ENCODE results near the gene TXNDC16. TPM values are rescaled to one million over a fixed set of nuclear protein-coding genes. Genes with fewer than 3 reads are reported as not detected.

The TXNDC16 gene
- total RNA-seq, 2 experiments from 2014 or later, result 5.7 to 6.8 TPM

DNA sequence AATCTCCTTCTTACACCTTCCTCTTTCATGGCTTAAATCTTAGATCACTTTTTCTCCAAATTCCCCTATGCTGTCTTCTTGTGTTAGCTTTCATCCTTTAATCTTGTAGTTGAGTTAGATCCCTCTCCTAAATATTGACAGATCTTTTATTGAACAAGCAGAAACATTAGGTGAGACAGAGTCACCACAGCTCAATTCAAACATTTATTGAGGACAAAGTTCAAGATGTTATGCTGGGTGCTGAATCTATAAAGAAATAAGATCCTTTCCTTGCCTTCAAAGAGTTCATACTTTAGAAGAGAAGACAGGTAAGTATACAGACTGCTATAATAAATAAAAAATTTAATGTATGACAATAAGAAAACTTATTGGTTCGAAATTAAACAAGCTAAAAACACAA, 109.7 kb downstream of the TXNDC16 start:
- TF ChIP-seq, protein P1, sequence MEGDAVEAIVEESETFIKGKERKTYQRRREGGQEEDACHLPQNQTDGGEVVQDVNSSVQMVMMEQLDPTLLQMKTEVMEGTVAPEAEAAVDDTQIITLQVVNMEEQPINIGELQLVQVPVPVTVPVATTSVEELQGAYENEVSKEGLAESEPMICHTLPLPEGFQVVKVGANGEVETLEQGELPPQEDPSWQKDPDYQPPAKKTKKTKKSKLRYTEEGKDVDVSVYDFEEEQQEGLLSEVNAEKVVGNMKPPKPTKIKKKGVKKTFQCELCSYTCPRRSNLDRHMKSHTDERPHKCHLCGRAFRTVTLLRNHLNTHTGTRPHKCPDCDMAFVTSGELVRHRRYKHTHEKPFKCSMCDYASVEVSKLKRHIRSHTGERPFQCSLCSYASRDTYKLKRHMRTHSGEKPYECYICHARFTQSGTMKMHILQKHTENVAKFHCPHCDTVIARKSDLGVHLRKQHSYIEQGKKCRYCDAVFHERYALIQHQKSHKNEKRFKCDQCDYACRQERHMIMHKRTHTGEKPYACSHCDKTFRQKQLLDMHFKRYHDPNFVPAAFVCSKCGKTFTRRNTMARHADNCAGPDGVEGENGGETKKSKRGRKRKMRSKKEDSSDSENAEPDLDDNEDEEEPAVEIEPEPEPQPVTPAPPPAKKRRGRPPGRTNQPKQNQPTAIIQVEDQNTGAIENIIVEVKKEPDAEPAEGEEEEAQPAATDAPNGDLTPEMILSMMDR (IDR thresholded peaks at IDR 0.05), result no peak

DNA sequence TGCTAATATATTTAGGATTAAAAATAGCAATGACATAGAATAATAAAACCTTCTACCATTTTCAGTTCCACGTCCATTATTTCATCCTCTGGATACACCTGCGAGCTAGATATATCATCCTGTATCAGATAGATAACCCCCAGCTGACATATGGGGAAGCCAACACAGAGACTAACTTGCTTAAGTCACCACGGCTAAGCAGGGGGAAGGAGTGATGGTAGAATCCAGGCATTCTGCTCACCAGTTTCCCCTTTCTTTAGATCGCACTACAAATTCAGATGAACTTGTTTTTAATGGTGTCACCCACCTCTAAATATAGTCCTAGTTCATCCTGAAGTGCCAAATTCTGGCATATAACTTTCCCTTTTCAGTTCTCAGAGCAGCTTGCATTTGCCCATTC, 110.1 kb downstream of the TXNDC16 start:
- CTCF ChIA-PET, result interaction anchor here (0.6 kb wide), 1 partner anchor 144 kb away, joined by 3 read pairs; no protein-coding TSS in a partner anchor
- POLR2A ChIA-PET, result interaction anchor here (0.6 kb wide), 1 partner anchor 126 kb away, joined by 3 read pairs; no protein-coding TSS in a partner anchor

More for the DNA sequence above, 109.7 kb downstream of the TXNDC16 start:
- ATAC-seq, result no peak
- intact Hi-C loops (cut with micrococcal nuclease), result no loop called here
- DNase-seq, result no peak
- H3K4me1 Mint-ChIP-seq (ENCODE audit: low read depth), result no peaks in the 10 kb centered on the region
- H3K36me3 Mint-ChIP-seq (ENCODE audit: low read depth), result peaks cover 16% of the 10 kb centered on the region
- POLR2A ChIA-PET, result interaction anchor here (0.6 kb wide), 1 partner anchor 126 kb away, joined by 3 read pairs; no protein-coding TSS in a partner anchor
- H3K4me3 Mint-ChIP-seq, result no peak overlapping the region
- CTCF ChIA-PET, result interaction anchor here (0.6 kb wide), 1 partner anchor 144 kb away, joined by 3 read pairs; no protein-coding TSS in a partner anchor
- no peak overlapping the region for H3K27ac Mint-ChIP-seq
- H3K27me3 Mint-ChIP-seq, result no peaks in the 10 kb centered on the region
- peaks cover 2% of the 10 kb centered on the region for H3K9me3 Mint-ChIP-seq

DNA sequence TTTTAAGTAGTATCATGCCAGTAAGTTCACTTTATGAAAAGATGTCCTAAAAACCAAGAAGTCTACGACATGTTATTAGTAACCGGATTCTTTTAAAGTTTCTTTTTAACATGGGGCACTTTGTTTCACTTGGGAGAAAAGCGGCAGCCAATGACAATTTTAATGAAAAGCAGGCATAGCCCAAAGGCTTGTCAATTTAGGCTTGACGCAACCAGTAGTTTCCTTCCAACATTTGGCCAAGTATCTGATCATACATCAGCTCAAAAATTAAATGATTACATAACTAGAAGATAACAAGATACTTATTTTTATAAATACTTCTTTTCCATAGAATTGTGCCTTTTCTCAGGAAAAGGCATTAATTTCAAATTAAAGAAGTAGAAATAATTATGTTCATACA, 112.8 kb downstream of the TXNDC16 start:
- DNase-seq (no peak), ATAC-seq (no peak)
- Mint-ChIP-seq H3K36me3 (ENCODE audit: low read depth) (peaks cover 9% of the 10 kb centered on the region), H3K9me3 (no peaks in the 10 kb centered on the region), H3K4me3 (no peak overlapping the region), H3K27ac (no peak overlapping the region), H3K27me3 (no peaks in the 10 kb centered on the region), H3K4me1 (ENCODE audit: low read depth) (no peaks in the 10 kb centered on the region)
- TF ChIP-seq, protein P1 (IDR thresholded peaks at IDR 0.05), result no peak
- intact Hi-C loops (cut with micrococcal nuclease), result no loop called here
- ChIA-PET CTCF (no interaction called here), POLR2A (no interaction called here)

More for the DNA sequence above, 110.1 kb downstream of the TXNDC16 start:
- no peaks in the 10 kb centered on the region for H3K9me3 Mint-ChIP-seq
- peaks cover 13% of the 10 kb centered on the region for H3K36me3 Mint-ChIP-seq (ENCODE audit: low read depth)
- H3K4me3 Mint-ChIP-seq, result no peak overlapping the region
- TF ChIP-seq, protein P1 (IDR thresholded peaks at IDR 0.05), result no peak
- DNase-seq (no peak), ATAC-seq (no peak)
- H3K4me1 Mint-ChIP-seq (ENCODE audit: low read depth), result no peaks in the 10 kb centered on the region
- no peaks in the 10 kb centered on the region for H3K27me3 Mint-ChIP-seq
- no peak overlapping the region for H3K27ac Mint-ChIP-seq
- intact Hi-C loops (cut with micrococcal nuclease), result no loop called here

DNA sequence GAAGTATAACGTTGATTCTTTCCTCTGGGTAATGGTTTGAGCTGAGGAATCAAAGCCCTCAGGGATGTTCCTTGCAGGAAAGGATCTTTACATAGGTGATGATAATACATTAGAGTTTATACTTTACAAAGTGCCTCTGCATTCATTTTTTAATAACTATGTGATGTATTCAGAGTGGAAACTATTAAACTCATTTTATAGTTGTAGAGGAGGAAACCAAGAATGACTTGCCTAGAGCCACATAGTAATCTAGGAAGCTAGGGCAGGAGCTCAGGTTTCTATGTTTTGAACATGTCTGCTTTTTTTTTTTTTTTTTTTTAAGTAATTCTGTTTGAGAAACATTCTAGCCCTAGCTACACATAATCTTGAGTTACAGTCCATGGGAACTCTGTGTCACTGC, 117.3 kb downstream of the TXNDC16 start:
- POLR2A ChIA-PET, result no interaction called here
- no peak overlapping the region for H3K4me3 Mint-ChIP-seq
- intact Hi-C loops (cut with micrococcal nuclease), result no loop called here
- H3K36me3 Mint-ChIP-seq (ENCODE audit: low read depth), result peaks cover 10% of the 10 kb centered on the region
- CTCF ChIA-PET, result interaction anchor here (0.6 to 1.1 kb wide), 2 partner anchors 30 to 135 kb away, joined by 3 to 4 read pairs; no protein-coding TSS in a partner anchor
- ATAC-seq, result no peak
- H3K4me1 Mint-ChIP-seq (ENCODE audit: low read depth), result no peaks in the 10 kb centered on the region
- H3K27ac Mint-ChIP-seq, result no peak overlapping the region
- TF ChIP-seq, protein P1 (IDR thresholded peaks at IDR 0.05), result no peak
- DNase-seq, result no peak
- H3K27me3 Mint-ChIP-seq, result no peaks in the 10 kb centered on the region
- no peaks in the 10 kb centered on the region for H3K9me3 Mint-ChIP-seq

DNA sequence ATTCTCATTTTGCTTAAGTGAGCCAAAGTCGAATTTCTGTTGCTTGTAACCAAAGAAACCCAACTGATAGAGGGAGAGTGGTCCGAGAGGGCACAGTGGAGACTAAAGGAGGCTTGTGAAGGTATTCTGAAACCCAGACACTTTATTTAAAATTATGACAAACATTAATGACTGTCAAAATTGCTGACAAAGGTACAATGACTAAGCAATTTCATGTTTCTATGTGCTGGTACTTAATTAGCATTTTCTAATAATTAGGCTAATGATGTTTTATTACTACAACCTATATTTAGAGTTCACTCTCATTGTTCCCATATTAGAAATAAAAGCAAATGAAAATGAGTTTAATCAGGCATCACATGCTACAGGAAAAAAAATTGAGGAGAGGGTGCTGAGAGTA, 121.8 kb downstream of the TXNDC16 start:
- no peak overlapping the region for H3K4me3 Mint-ChIP-seq
- no peak overlapping the region for H3K27ac Mint-ChIP-seq
- no peak for ATAC-seq
- ChIA-PET CTCF (no interaction called here), POLR2A (no interaction called here)
- no peaks in the 10 kb centered on the region for H3K27me3 Mint-ChIP-seq
- TF ChIP-seq, protein P1 (IDR thresholded peaks at IDR 0.05), result no peak
- no peak for DNase-seq
- intact Hi-C loops (cut with micrococcal nuclease), result no loop called here
- H3K36me3 Mint-ChIP-seq (ENCODE audit: low read depth), result peaks cover 4% of the 10 kb centered on the region
- no peaks in the 10 kb centered on the region for H3K9me3 Mint-ChIP-seq
- H3K4me1 Mint-ChIP-seq (ENCODE audit: low read depth), result peaks cover 10% of the 10 kb centered on the region

Data from activated CD8-positive, alpha-beta T cell treated with anti-CD3 and anti-CD28 coated beads for 36 hours (primary cell).